ENCODE data around the gene AMH. TPM values are rescaled to one million over a fixed set of nuclear protein-coding genes. Genes with fewer than 3 reads are reported as not detected.

The AMH gene
- total and polyA plus RNA-seq, 4 donors = 0.08 to 0.59 (median 0.47) TPM; not detected in 1

GRCh38 chr19:2236314-2237050 lies 12.6 kb upstream of the AMH start, which contains the start of the genes PLEKHJ1 and SF3A2 (continued):
- TF ChIP-seq TAF1 (conservative IDR thresholded peaks at IDR 0.05) (no peak), EGR1 (IDR thresholded peaks at IDR 0.05; ENCODE audit: low read depth in 2 of 2) (peak; percentile 85 to 94), RAD21 (IDR thresholded peaks at IDR 0.05) (peak; percentile 95 to 96), ATF3 (IDR thresholded peaks at IDR 0.05) (peak; percentile 59)

GRCh38 chr19:2237051-2237868 lies 11.9 kb upstream of the AMH start:
- DNase-seq (ENCODE audit: low spot score) = no peak
- Histone ChIP-seq H3K27ac (ENCODE audit: low read depth in 1 of 2, low read length in 2 of 2) (peak overlapping the region; percentile 97 to 100), H3K4me1 (ENCODE audit: control insufficient read depth in 4 of 4, insufficient read depth in 4 of 4, low read length in 3 of 4) (peaks cover 24 to 61% (median 52%) of the 10 kb centered on the region in 4 donors), H3K27me3 (ENCODE audit: control insufficient read depth in 4 of 4, insufficient read depth in 4 of 4, low read length in 3 of 4) (no peaks in the 10 kb centered on the region), H3K36me3 (ENCODE audit: control insufficient read depth in 4 of 4, insufficient read depth in 3 of 4, low read depth in 1 of 4, low read length in 3 of 4) (peaks cover 0 to 4% (median 0%) of the 10 kb centered on the region in 4 donors), H3K4me3 (ENCODE audit: low read depth in 1 of 3, low read length in 3 of 3) (peak overlapping the region; percentile 83 to 98 (median 89)), H3K9me3 (ENCODE audit: control insufficient read depth in 4 of 4, low read length in 3 of 4) (no peaks in the 10 kb centered on the region), H3K9ac (ENCODE audit: low read depth in 1 of 2, low read length in 2 of 2) (peak overlapping the region; percentile 78 to 86)
- TF ChIP-seq SP1 (IDR thresholded peaks at IDR 0.05) (no peak), CTCF (IDR thresholded peaks at IDR 0.05; ENCODE audit: low read depth, low read length, missing input control) (no peak), RAD21 (IDR thresholded peaks at IDR 0.05) (no peak), GABPA (IDR thresholded peaks at IDR 0.05 in 1 of 2, conservative IDR thresholded peaks at IDR 0.05 in 1 of 2) (no peak), RXRA (IDR thresholded peaks at IDR 0.05) (no peak), YY1 (IDR thresholded peaks at IDR 0.05) (no peak), HNF4G (IDR thresholded peaks at IDR 0.05) (no peak), REST (IDR thresholded peaks at IDR 0.05) (no peak), FOXA2 (IDR thresholded peaks at IDR 0.05) (no peak), JUND (IDR thresholded peaks at IDR 0.05) (no peak), NR2F2 (IDR thresholded peaks at IDR 0.05) (no peak), ZBTB33 (IDR thresholded peaks at IDR 0.05) (no peak), HNF4A (conservative IDR thresholded peaks at IDR 0.05) (no peak), MAX (IDR thresholded peaks at IDR 0.05) (no peak), EGR1 (IDR thresholded peaks at IDR 0.05; ENCODE audit: low read depth in 2 of 2) (no peak), FOXA1 (IDR thresholded peaks at IDR 0.05) (no peak), TAF1 (conservative IDR thresholded peaks at IDR 0.05) (no peak), ATF3 (IDR thresholded peaks at IDR 0.05) (no peak)
- WGBS = 44% methylated on average over 43 of the region's 43 CpGs
